22Rv1 (cell line): ENCODE measurements around the gene CTNNAL1.

Experiments
- ZFX ChIP-seq: fragments of 450-650 bp; IDR thresholded peaks from 2 replicates; pipeline ENCODE4 v1.6.1; 2017; ENCODE audit warnings: antibody characterized with exemption, borderline replicate concordance
- TF ChIP-seq, protein P1 (sequence below): fragments of 450-650 bp; IDR thresholded peaks from 2 replicates; pipeline ENCODE4 v1.5.1; 2017; ENCODE audit warnings: mild to moderate bottlenecking

DNA sequence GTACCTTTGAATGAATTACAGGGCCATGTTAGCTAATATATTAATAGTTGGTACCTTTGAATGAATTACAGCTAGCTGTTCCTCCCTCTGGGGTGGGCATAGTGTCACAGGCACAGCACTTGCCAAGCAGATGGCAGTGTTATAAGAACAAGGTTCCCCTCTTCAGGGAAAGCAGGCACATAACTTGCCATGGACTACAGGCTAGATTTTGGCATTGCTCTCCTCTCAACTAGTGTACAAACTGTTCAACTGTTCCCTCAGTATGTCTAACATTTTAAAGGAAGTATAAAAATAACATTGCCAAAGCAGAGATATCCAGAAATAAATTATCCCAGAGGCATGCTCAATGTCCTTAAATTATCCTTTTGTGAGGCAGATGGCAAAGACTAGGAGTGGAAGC lies 45.4 kb downstream of the CTNNAL1 start:
- TF ChIP-seq, protein P1, sequence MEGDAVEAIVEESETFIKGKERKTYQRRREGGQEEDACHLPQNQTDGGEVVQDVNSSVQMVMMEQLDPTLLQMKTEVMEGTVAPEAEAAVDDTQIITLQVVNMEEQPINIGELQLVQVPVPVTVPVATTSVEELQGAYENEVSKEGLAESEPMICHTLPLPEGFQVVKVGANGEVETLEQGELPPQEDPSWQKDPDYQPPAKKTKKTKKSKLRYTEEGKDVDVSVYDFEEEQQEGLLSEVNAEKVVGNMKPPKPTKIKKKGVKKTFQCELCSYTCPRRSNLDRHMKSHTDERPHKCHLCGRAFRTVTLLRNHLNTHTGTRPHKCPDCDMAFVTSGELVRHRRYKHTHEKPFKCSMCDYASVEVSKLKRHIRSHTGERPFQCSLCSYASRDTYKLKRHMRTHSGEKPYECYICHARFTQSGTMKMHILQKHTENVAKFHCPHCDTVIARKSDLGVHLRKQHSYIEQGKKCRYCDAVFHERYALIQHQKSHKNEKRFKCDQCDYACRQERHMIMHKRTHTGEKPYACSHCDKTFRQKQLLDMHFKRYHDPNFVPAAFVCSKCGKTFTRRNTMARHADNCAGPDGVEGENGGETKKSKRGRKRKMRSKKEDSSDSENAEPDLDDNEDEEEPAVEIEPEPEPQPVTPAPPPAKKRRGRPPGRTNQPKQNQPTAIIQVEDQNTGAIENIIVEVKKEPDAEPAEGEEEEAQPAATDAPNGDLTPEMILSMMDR: no peak
- TF ChIP-seq ZFX: no peak
